ENCODE data around the gene KCNA10. TPM values are rescaled to one million over a fixed set of nuclear protein-coding genes. Genes with fewer than 3 reads are reported as not detected.

The KCNA10 gene
- total and polyA plus RNA-seq, 2 of the 13 experiments (the other 11 are each of a cell fraction or from before 2014, with no cell fraction given) = not detected

- Histone ChIP-seq H3K4me2 (ENCODE audit: low read depth, low read length) (no peak overlapping the region), H3K4me3 (replicated peaks in 1 of 3; ENCODE audit: insufficient read depth in 1 of 3, low read depth in 2 of 3, low read length in 3 of 3) (no peak overlapping the region), H3K36me3 (replicated peaks in 1 of 2; ENCODE audit: control insufficient read depth in 1 of 2, insufficient read depth in 2 of 2, low read length in 2 of 2) (no peaks in the 10 kb centered on the region), H3K9ac (ENCODE audit: insufficient read depth, low read depth, low read length) (no peak overlapping the region), H4K20me1 (ENCODE audit: insufficient read depth, low read length) (no peaks in the 10 kb centered on the region), H3K79me2 (ENCODE audit: insufficient read depth, low read length) (no peaks in the 10 kb centered on the region), H3K4me1 (ENCODE audit: insufficient read depth, low read length) (no peaks in the 10 kb centered on the region), H3K27me3 (ENCODE audit: control insufficient read depth in 1 of 2, insufficient read depth in 2 of 2, low read length in 2 of 2) (no peaks in the 10 kb centered on the region; a peak in 2 of 5 replicates), H3K27ac (ENCODE audit: extremely low read length, insufficient read depth, low read length) (no peak overlapping the region), H3K9me3 (ENCODE audit: low read length) (no peaks in the 10 kb centered on the region), H2AFZ (ENCODE audit: low read length) (no peak overlapping the region)
- in situ Hi-C loops (cut with HindIII; ENCODE audit: extremely low pct_ligation_motif_present, low pct_unique_long_range_greater_than_20kb) = no loop called here
- POLR2A ChIA-PET = no interaction called here
- 72% methylated on average over 4 of the region's 8 CpGs for WGBS (ENCODE audit: low lambda C conversion rate)
- BruUV-seq (replicated peaks) = no TSS peak
- no peak for ATAC-seq
- no peak for DNase-seq (ENCODE audit: low spot score)
- intact Hi-C loops (cut with micrococcal nuclease; ENCODE audit: unreplicated experiment) = no loop called here
- CTCF ChIA-PET (ENCODE audit: low intra/inter-chr PET ratio, low total read pairs) = no interaction called here
- FAIRE-seq = no peak
- no peak for TF ChIP-seq MYPOP (CRISPR knock-in tag; IDR thresholded peaks at IDR 0.05)
- no peak for TF ChIP-seq ZNF574 (CRISPR knock-in tag; IDR thresholded peaks at IDR 0.05)
- no peak for TF ChIP-seq ZNF607 (CRISPR knock-in tag; IDR thresholded peaks at IDR 0.05; ENCODE audit: borderline replicate concordance)
- no peak for TF ChIP-seq ZNF180 (CRISPR knock-in tag; IDR thresholded peaks at IDR 0.05; ENCODE audit: borderline replicate concordance, low read depth)
- no peak for TF ChIP-seq RARA (CRISPR knock-in tag; IDR thresholded peaks at IDR 0.05)
- TF ChIP-seq UBTF (CRISPR knock-in tag; IDR thresholded peaks at IDR 0.05) = no peak
- TF ChIP-seq RFX5 (IDR thresholded peaks at IDR 0.05; ENCODE audit: low read depth, low read length) = no peak
- no peak for TF ChIP-seq CREBL2 (CRISPR knock-in tag; IDR thresholded peaks at IDR 0.05; ENCODE audit: borderline replicate concordance)
- TF ChIP-seq TIGD3 (CRISPR knock-in tag; IDR thresholded peaks at IDR 0.05; ENCODE audit: borderline replicate concordance) = no peak
- no peak for TF ChIP-seq ZNF207 (IDR thresholded peaks at IDR 0.05; ENCODE audit: borderline replicate concordance)
- TF ChIP-seq STAT5B (CRISPR knock-in tag; IDR thresholded peaks at IDR 0.05) = no peak
- TF ChIP-seq ZNF788 (CRISPR knock-in tag; IDR thresholded peaks at IDR 0.05; ENCODE audit: borderline replicate concordance) = no peak
Measured at GRCh38 chr1:110502402-110503151, 16.4 kb downstream of the KCNA10 start.

All from HepG2 (cell line).